ENCODE measurements around the gene C15orf62.

The C15orf62 gene

DNA sequence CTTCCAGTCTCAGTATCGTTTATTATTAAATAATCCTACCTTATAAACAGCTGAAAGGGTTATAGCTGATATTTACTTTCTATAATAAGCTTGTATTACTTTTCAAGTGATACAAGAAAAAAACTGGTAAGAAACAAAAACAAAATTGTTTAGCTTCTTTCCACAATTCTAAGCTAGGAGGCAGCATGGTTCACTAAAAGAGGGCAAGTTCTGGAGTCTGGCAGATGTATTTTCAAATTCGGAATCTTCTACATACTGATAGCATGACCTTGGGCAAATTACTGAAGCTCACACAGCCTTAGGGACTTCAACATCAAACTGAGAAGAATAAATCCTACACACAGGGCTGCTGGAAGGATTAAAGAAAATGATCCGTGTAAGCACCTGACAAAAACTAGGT, 15.4 kb downstream of the C15orf62 start:
- no peak for DNase-seq

DNA sequence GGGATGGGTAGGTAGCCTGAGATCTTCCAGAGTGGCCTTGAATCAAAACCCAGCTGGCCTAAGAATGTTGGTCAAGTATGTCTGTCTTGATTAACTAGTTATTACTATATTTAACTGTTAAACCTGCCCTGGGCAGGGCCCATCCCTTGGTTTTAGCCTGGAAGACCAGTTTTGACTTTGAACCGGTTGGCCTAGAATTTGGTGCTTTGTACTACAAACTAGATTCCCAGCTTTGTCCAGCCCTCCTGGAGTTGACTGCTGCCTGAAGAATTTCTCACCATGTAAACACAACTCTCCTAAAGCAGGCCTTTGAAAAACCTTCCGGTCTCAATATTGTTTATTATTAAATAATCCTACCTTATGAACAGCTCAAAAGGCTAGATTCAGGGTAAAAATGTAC, 16.0 kb downstream of the C15orf62 start:
- no peak for DNase-seq

DNA sequence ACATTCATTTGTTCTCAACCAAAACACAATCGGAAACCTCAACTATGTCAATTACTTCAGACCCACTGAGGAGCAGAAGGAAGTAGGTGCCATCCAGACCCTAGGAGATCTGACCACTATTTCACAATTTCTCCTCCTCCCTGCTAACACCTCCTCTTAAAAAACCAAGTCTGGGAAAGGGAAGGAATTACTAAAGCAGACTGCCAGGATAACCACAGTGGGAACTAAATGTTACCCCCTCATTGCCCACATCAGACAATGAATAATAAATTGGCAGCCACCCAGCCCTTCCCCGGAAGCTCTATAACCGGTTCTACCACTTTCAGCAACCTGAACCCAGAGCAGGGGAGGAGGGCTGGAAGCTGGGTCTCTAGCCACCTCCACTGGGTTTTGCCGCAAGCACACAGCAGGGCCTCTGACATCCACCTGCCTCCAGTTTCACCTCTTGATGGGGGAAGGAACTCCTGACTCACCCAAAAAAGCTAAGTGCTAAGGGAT, 17.6 kb downstream of the C15orf62 start:
- DNase-seq = no peak

DNA sequence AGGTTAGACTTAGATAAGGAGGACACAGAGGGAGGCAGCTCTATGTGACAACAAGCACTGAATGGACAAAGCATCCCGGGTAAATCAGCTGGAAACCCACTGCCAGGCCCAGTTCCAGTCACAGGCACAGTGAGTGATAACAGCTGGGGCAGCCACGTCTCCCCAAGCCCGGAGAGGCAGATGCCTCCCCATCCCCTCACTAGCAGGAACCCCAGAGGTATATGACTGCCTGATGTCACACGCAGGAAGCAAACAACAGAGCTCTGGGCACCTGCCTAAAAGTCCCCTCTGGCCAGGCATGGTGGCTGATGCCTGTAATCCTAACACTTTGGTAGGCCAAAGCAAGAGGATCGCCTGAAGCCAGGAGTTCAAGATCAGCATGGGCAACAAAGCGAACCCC, 18.2 kb downstream of the C15orf62 start:
- DNase-seq = no peak

DNA sequence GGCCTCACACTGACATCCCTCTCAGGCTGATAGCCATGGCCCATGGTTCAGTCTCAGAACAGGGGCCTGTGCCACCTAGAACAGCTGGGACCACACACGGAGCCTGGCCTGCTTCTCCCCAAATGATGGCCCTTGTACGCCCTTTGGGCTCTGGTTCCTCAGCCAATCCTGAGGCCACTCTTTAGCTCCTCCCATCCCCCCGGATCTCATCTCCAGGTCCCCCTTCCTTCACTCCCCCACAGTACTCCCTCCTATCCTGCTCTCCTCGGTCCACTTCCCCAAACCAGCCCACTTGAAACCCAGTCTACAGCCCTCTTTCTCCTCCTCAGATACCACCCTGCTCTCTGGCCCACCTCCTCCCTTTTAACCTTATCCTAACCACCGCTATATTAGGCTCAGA, 19.3 kb downstream of the C15orf62 start:
- DNase-seq = no peak

DNA sequence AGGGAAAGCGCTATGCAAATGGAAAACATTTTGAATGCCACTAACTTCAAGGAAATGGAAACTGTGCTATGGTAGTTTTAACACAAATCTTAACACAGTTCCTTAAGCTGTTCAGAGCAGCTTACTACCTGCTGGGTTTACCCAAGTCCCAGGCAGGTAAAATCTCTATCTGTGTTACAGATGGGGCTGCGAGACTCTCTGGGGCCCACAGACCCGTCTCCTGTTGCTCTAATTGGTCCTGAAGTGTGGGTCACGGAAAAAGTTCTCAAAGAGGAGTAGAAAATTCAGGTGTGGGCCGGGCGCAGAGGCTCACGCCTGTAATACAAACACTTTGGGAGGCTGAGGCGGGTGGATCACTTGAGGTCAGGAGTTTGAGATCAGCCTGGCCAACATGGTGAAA, 20.2 kb downstream of the C15orf62 start:
- DNase-seq = no peak

DNA sequence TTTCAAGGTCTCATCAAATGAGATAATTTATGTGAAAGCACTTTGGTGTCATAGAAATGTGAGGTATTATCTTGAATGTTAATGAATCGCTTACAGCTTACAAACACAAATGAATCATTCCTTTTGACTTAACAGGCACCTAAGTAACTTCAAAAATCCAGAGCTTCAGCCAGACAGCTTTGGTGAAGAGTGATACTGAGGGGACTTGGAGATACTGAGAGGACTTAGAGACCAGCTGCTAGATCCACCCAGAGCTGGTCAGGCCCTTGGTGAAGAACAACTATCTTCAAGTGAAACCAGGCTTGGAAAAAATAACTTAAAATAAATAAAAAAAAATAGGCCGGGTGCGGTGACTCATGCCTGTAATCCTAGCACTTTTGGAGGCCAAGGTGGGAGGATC, 20.9 kb downstream of the C15orf62 start:
- DNase-seq = no peak

DNA sequence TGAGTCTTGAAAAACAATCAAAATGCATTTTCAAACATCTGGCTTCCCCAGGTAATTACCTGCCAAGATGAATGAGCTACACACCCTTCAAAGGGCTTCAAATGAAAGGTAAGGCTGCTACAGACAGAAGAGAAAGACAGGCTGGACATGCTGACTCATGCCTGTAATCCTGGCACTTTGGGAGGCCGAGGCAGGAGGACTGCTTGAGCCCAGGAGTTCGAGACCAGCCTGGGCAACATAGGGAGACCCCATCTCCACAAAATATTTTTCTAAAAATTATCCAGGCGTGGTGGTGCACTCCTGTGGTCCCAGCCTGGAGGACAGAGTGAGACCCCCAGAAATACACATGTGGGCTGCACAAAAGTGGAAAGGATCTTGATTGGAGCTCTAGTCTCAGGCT, 22.6 kb downstream of the C15orf62 start:
- DNase-seq = no peak

DNA sequence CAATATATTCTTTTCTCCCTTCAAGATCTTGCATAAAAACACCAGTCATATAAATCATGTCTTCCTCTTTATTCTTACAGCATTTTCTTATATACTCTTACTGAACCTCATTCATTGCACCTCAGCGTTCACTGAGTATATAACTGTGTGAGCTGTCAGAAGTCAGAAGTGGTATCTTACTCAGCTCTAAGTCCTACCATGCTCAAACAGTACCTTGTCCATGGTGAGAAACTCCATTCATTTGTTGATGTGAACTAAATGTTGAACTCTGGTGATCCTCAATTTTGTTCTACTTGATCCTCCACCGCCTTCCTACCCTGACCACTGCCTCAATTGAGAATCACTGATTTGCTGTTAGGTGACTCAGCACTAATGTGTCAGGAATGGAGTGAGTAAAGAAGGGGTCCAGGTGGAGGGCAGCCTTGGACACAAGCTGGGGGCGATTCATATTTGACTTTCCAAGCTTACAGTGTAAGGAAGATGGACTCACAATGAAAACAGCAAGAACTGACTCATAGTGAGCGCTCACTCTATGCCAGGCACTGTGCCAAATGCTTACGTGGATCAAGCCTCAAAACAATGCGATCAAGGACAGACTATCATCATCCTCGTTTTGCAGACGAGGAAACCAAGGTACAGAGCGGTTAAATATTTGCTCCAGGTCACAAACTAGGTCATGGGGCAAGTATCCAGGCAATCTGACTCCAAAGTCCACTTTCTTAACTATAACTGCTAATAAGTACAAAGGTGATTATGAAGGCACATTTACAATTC, 23.6 kb downstream of the C15orf62 start:
- no peak for DNase-seq

DNA sequence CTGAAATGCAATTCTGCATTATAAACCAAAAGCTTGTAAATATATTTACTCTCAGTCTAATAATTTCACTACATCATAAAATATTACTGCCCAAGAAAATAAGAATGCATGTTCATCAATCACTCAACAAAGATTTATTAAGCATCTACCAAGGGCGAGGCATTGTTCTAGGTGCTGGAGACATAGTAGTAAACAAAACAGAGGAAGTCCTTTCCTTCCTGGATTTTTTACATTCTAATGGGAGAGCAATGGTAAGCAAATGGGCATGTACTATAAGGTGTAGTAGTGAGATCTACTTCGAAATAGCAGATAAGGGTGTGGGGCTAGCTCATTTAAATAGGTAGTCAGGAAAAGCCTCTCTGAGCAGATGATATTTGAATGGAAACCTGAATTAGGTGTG, 26.3 kb downstream of the C15orf62 start:
- DNase-seq = no peak

DNA sequence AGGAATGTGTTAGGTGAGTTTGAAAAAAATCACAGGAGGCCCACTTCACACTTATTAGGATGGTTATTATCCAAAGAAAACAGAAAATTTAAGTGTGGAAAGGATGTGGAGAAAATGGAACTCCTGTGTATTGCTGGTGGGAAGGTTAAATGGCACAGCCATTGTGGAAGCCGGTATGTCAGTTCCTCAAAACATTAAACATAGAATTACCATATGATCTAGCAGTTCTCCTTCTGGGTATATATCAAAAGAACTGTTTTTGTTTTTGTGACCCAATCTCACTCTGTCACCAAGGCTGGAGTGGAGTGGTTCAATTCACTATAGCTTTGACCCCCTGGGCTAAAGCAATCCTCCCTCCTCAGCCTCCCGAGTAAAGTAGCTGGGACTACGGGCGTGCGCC, 26.7 kb downstream of the C15orf62 start:
- DNase-seq = no peak

DNA sequence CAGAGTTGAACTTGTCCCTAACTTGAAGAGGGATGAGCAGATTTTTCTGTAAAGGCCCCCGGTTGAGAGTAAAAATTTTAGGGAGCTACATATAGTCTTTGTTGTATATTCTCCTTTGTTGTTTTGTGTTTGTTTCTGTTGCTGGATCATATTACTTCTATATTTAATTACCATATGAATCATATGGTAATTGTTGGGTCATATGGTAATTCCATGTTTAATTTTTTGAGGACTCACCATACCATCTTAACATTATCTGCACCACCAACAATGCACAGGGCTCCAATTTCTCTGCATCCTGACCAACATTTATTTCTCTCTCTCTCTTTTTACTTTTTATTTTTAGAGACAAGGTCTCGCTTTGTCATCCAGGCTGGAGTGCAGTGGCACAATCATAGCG, 29.7 kb downstream of the C15orf62 start:
- DNase-seq = no peak

DNA sequence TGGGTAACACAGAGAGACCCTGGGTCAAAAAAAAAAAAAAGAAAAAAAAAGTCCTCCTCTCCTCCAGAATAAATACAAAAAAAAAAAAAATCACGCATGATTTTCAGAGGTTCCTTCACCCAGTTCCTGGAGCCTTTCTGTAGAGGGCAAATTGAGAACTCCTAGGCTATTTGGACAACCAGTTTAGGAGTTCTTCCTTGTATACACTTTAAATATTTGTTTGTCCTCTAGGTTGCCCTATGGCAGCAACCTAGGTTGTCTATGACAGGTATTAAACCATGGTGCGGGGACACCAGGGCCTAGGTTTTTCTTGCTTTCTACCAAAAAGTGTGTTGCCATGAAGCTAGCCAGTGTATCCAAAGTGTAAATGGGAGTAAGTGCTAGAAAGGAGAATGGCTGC, 33.3 kb downstream of the C15orf62 start:
- no peak for DNase-seq

DNA sequence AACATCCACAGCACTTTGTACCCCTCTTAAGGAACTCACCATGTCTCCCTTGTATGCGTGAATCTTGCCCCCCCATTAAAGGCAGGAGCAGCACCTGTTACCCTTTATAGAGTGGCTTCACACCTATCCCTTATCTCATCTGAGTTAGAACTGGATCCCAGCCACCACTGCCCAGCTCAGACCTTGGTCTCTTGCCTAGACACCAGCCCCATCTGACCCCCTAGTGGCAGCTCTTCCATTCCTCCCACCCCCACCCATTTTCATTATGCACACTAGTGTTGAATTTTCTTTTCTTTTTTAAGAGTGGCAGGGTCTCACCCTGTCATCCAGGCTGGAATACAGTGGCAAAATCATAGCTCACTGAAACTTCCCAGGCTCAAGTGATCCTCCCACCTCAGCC, 33.9 kb downstream of the C15orf62 start:
- no peak for DNase-seq

DNA sequence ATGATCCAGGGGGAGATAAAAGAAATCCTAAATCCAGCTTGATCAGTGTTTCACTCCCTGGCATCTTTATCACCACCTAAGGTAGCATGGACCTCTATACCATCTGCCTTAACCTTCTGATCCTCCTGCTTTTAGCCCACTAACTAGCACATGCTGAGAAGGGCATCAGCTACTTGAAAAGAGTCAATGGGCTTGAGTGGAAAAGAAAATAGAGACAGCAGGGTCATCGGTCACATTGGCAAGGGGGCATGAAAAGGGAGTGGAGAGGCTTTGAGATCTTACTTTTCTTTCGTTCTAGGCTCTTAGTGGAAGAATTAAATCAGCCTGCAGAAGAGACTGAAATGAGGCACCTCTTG, 36.9 kb downstream of the C15orf62 start:
- peak; percentile 58 for DNase-seq

DNA sequence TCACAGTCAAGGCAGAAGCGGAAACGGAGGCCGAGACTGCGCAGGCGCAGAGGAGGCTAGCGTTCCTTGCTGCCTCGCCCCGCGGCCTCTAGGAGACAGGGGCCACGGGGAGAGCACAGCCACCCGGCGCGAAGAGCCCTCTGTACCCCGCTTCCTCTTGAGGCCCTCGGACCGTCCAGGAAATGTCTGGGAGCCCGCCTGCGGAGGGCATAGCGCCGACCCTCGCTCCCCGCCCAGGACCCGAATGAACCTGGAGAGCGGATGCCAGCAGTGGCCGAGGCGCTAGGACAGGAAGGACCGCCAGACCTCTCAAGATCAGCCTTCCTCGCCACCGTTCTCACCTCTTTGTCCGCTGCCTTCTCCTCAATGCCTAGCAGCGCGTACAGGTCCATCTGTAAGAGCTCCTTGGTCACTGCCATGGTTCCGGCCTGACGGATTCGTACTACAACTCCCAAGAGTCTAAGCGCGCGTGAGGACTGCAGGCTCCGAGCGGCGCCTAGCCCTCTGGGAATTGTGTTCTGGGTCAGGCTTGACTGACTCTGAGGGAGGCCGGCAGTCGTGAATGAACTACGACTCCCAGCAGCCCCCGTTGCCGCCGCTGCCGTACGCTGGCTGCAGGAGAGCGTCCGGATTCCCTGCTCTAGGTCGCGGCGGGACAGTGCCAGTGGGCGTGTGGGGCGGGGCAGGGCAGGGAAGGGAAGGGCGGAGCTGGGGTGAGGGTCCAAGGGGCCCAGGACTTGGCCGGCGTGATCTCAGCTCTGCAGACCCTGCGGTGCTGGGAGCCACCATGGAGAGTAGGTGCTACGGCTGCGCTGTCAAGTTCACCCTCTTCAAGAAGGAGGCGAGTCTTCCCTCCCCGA, 37.5 kb downstream of the C15orf62 start, which contains the start of the genes DNAJC17 and ZFYVE19:
DNAJC17 (minus strand) TSS at position 446 of the 860 bp plus-strand sequence; CDS start at position 419, 27 bp downstream.
ZFYVE19 (plus strand) TSS at position 62 of the 860 bp plus-strand sequence; CDS start at position 563, 501 bp downstream.
- DNase-seq = peak; percentile 99

DNA sequence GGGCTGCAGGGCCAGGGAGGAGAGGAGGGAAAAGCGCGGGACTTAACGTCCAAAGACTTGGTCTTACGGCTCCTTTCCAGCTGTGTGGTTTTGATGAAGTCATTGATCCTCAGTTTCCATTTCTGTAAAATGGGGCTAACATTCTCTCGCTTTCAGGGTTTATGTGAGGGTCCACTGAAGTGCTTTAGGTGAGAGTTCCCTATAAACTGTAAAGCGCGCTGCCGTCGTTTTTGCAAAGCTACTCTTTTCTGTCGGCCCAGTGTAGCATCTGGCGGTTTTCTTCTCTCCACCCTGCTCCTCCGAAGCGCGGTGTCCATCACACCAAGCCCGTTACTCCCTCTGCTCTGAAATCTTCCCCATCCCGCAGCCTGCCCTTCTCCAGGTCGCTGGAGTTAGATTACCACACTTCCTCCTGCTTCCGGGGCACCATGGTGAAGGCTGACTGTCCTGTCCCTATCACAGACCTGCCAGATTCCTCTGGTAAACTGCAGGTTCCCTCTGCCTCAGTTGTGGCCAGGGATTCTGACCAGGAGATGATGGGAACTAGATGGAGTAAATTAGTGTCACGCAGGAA, 38.2 kb downstream of the C15orf62 start:
- DNase-seq = no peak

DNA sequence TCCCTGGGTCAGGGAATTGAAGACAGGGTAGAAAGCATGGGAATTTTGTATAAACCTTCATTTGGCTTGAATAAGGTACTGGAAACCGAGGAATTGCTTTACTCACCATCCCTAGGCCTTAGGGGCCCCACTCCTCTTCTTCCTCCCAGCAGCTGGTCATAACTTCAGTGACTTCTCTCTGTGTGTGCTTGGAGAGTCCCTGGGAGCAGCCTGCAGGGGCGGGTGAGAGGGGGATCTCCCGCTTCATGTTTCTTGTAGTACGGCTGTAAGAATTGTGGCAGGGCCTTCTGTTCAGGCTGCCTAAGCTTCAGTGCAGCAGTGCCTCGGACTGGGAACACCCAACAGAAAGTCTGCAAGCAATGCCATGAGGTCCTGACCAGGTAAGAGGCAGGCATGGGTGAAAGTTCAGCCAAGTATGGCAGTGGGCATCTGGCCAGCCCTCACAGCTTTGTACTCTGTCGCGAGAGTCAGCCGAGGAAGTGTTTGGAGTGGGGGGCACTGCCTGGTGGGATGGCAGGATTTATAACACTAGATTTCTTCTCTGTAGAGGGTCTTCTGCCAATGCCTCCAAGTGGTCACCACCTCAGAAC, 39.2 kb downstream of the C15orf62 start:
- DNase-seq = no peak

DNA sequence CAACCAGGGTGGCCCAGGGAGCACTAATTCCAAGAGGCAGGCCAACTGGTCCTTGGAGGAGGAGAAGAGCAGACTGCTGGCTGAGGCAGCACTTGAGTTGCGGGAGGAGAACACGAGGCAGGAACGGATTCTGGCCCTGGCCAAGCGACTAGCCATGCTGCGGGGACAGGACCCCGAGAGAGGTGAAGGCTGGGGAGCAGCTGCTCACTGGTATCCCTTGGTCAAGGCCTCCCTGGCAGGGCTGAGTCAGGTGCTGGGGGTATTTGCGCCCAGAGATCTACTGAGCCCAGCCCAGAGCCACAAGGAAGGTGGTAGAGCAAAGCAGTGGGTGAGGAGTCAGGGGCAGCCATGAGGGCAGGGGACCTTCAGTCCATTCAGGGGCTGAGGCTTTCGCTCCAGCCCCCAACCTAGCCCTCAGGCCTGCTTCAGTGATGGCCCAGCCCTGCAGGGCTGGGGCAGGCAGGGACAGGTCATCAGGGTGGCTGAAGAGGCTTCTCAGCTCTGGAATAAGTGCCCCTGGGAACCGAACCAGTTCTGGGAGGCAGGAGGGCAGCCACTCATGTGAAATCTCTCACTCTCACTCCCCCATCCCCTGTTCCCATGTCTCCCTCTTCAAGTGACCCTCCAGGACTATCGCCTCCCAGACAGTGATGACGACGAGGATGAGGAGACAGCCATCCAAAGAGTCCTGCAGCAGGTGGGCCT, 43.1 kb downstream of the C15orf62 start:
- DNase-seq = no peak

DNA sequence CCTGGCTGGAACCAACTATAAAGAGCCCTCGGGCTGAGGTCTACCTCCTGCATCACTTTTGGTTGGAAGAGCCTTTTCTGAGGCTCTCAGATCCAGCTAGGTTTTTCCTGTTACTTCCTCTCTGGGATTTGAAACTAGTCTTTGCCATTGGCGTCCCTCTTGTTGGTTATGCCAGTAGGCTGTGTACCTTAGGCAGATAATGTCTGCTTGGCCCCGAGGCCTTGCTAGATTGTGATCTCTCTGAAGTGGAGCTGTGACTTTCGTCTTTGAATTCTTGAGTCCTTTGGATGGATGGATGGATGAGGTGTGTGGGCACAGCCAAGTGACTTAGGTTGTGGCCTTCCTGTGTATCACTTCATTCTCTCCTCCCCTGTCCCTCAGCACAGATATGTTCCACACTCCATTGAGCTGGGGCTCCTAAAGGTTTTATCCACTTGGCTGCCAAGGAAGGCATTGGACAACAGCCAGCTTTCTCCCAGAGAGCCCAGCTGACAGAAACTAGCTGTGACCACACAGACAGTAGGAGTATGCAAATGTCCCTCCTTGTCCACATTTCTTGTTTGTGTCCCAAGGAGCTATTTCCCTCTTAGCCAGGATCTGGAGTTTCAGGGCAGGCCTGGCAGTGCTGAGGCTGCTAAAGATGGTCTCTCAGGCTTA, 45.4 kb downstream of the C15orf62 start:
- peak; percentile 52 for DNase-seq

DNA sequence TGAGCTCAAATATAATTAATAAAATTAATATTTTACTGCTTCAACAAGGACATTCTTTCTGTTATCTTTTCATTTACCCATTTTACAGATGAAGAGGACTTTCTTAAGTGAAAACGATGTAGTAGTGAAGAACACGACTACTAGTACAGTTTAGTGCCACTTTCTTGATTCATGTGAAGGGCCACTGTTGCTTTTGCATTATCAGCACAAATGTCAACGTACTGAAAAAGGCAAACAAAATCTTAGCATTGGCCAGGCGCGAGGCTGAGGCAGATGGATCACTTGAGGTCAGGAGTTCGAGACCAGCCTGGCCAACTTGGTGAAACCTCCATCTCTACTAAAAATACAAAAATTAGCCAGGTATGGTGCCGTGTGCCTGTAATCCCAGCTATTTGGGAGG, 49.3 kb downstream of the C15orf62 start:
- no peak for DNase-seq

DNA sequence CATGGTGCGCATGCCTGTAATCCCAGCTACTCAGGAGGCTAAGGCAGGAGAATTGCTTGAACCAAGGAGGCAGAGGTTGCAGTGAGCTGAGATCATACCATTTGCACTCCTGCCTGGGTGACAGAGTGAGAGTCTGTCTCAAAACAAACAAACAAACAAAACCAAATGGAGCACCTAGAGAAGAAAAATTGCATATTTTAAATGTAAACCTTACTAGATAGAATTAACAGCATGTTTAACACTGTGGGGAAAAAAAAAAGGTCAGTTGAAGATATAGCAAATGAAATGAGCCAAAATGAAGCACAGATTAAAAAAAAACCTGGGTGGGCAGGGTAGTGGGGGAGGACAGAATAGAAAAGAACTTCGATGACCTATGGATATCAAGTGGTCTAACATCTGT, 51.4 kb downstream of the C15orf62 start:
- DNase-seq = no peak
